HCT116 (cell line): Measurements from ENCODE around the gene PLAGL1. TPM values are rescaled to one million over a fixed set of nuclear protein-coding genes. Genes with fewer than 3 reads are reported as not detected.

Experiments used
- ATAC-seq: fragments of 200-7000 bp; cut with Tn5 transposase; 2 replicates; pipeline ENCODE4 v1.9.1; 2020; ENCODE audit warnings: mild to moderate bottlenecking, moderate library complexity
- BruUV-seq: library from RNA; stranded (reverse); fragments of 400-500 nt; replicated peaks from 2 replicates; lab custom pipeline; 2021; lab: Mats Ljungman, UMichigan
- CTCF ChIA-PET: fragments of 300-600 bp; sonication (Branson Sonifier 250); formaldehyde crosslinking; loops from one replicate; lab custom pipeline; 2021; ENCODE audit warnings: antibody characterized with exemption; lab: Charles Lee
- POLR2A ChIA-PET: fragments of 300-600, 350-600 bp; sonication (Branson Sonifier 250); formaldehyde crosslinking; loops from one replicate; lab custom pipeline; 2021; ENCODE audit warnings: antibody characterized with exemption; lab: Charles Lee
- RAD21 ChIA-PET, 2 experiments: fragments of 300-600 bp; sonication (Branson Sonifier 250); formaldehyde crosslinking; loops; one replicate each; lab custom pipeline; 2023; ENCODE audit warnings: low total read pairs in 2 of 2; ENCODE audit not compliant: uncharacterized antibody in 2 of 2, unreplicated experiment in 2 of 2, low non-redundant PET in 1 of 2; lab: Charles Lee
- DNase-seq: peaks from one replicate; pipeline ENCODE4 v3.0.0-alpha.2; 2010; ENCODE audit warnings: low read depth, low spot score
- H2AFZ ChIP-seq: fragments of 200-600 bp; shearing (Covaris generic), sonication (generic); 2 replicates; pipeline ENCODE4 v1.6.1; 2017; ENCODE audit warnings: low read depth, mixed run types, mixed read lengths, antibody characterized with exemption, low read length; ENCODE audit not compliant: poor library complexity, severe bottlenecking
- H3K27ac ChIP-seq: 2 replicates; pipeline ENCODE4 v1.5.1; 2012; ENCODE audit warnings: low read depth, low read length
- H3K27me3 ChIP-seq: fragments of 200-600 bp; sonication (generic); 2 replicates; pipeline ENCODE4 v1.6.1; 2016; ENCODE audit warnings: mixed run types, low read length, mixed read lengths; ENCODE audit not compliant: insufficient read depth
- H3K36me3 ChIP-seq, 2 experiments: fragments of 200-500 bp in 1 of 2; fragments of 200-600 bp in 1 of 2; sonication (Bioruptor generic) in 1 of 2; sonication (generic) in 1 of 2; 2 replicates each; pipeline versions ENCODE4 v1.5.1 to v1.6.1; 2014 to 2016; ENCODE audit warnings: low read length in 2 of 2, inconsistent platforms in 1 of 2, mixed read lengths in 1 of 2, mixed run types in 1 of 2; ENCODE audit not compliant: insufficient read depth in 2 of 2, control insufficient read depth in 1 of 2
- H3K4me1 ChIP-seq, 2 experiments: fragments of 200-600 bp in 1 of 2; sonication (generic) in 1 of 2; 2 replicates each; pipeline versions ENCODE4 v1.5.1 to v1.6.1; 2012 to 2017; ENCODE audit warnings: low read length in 2 of 2, inconsistent platforms in 1 of 2, mild to moderate bottlenecking in 1 of 2, mixed read lengths in 1 of 2, mixed run types in 1 of 2, moderate library complexity in 1 of 2; ENCODE audit not compliant: insufficient read depth in 2 of 2, control insufficient read depth in 1 of 2
- H3K4me2 ChIP-seq: fragments of 200-600 bp; sonication (generic); 2 replicates; pipeline ENCODE4 v1.6.1; 2017; ENCODE audit warnings: mixed run types, low read length, mixed read lengths
- H3K4me3 ChIP-seq, 2 experiments: fragments of 200-600 bp in 1 of 2; sonication (generic) in 1 of 2; replicated peaks in 1 of 2; 2 replicates each; pipeline ENCODE4 v1.5.1; 2011 to 2016; ENCODE audit warnings: low read length in 2 of 2, control low read depth in 1 of 2, low read depth in 1 of 2, mild to moderate bottlenecking in 1 of 2, mixed read lengths in 1 of 2, mixed run types in 1 of 2
- H3K79me2 ChIP-seq: fragments of 200-600 bp; sonication (generic); 2 replicates; pipeline ENCODE4 v1.6.1; 2017; ENCODE audit warnings: mild to moderate bottlenecking, mixed run types, low read length, moderate library complexity, mixed read lengths; ENCODE audit not compliant: insufficient read depth
- H3K9ac ChIP-seq: fragments of 200-600 bp; sonication (generic); 2 replicates; pipeline ENCODE4 v1.6.1; 2016; ENCODE audit warnings: low read length, mixed read lengths
- H3K9me2 ChIP-seq: fragments of 200-600 bp; sonication (generic), shearing (Covaris generic); 2 replicates; pipeline ENCODE4 v1.6.1; 2017; ENCODE audit warnings: mixed run types, mild to moderate bottlenecking, moderate library complexity; ENCODE audit not compliant: insufficient read depth
- H3K9me3 ChIP-seq, 2 experiments: fragments of 200-500 bp in 1 of 2; fragments of 200-600 bp in 1 of 2; sonication (Bioruptor generic) in 1 of 2; sonication (generic) in 1 of 2; 2 replicates each; pipeline ENCODE4 v1.6.1; 2014 to 2017; ENCODE audit warnings: low read length in 2 of 2, mixed read lengths in 2 of 2, inconsistent platforms in 1 of 2, low read depth in 1 of 2, mild to moderate bottlenecking in 1 of 2, mixed run types in 1 of 2, moderate library complexity in 1 of 2; ENCODE audit not compliant: control insufficient read depth in 1 of 2, insufficient read depth in 1 of 2
- H4K20me1 ChIP-seq: fragments of 200-600 bp; sonication (generic), shearing (Covaris generic); 2 replicates; pipeline ENCODE4 v1.6.1; 2017; ENCODE audit warnings: mixed run types, mild to moderate bottlenecking, moderate library complexity; ENCODE audit not compliant: insufficient read depth
- CBX3 ChIP-seq: IDR thresholded peaks from 2 replicates; pipeline ENCODE4 v1.6.1; 2012; ENCODE audit warnings: low read depth
- CEBPB ChIP-seq: IDR thresholded peaks from 2 replicates; pipeline ENCODE4 v1.6.1; 2012; ENCODE audit warnings: low read depth
- EGR1 ChIP-seq: IDR thresholded peaks from 2 replicates; pipeline ENCODE4 v1.6.1; 2012; ENCODE audit warnings: low read depth
- ELF1 ChIP-seq: IDR thresholded peaks from 2 replicates; pipeline ENCODE4 v1.6.1; 2012; ENCODE audit warnings: low read depth, borderline replicate concordance
- EZH2 ChIP-seq: fragments of 200-600 bp; sonication (generic); IDR thresholded peaks from 2 replicates; pipeline ENCODE4 v1.6.1; 2017; ENCODE audit warnings: antibody characterized with exemption, mixed run types
- EZH2phosphoT487 ChIP-seq: fragments of 200-600 bp; IDR thresholded peaks from 2 replicates; pipeline ENCODE4 v1.6.1; 2018; ENCODE audit warnings: antibody characterized with exemption, borderline replicate concordance
- FOSL1 ChIP-seq: IDR thresholded peaks from 2 replicates; pipeline ENCODE4 v1.6.1; 2012; ENCODE audit warnings: low read depth
- JUND ChIP-seq: IDR thresholded peaks from 2 replicates; pipeline ENCODE4 v1.6.1; 2012
- POLR2AphosphoS5 ChIP-seq: IDR thresholded peaks from 2 replicates; pipeline ENCODE4 v1.6.1; 2011; ENCODE audit warnings: mild to moderate bottlenecking, low read depth, low read length, moderate library complexity
- RAD21 ChIP-seq: IDR thresholded peaks from 2 replicates; pipeline ENCODE4 v1.6.1; 2012; ENCODE audit warnings: low read depth, mild to moderate bottlenecking
- SP1 ChIP-seq: IDR thresholded peaks from 2 replicates; pipeline ENCODE4 v1.6.1; 2012; ENCODE audit warnings: low read depth
- SRF ChIP-seq: IDR thresholded peaks from 2 replicates; pipeline ENCODE4 v1.6.1; 2012; ENCODE audit warnings: low read depth
- TCF7L2 ChIP-seq: IDR thresholded peaks from 2 replicates; pipeline ENCODE4 v1.7.0; 2011; ENCODE audit warnings: borderline replicate concordance, inconsistent platforms; ENCODE audit not compliant: insufficient read depth, insufficient read length; ENCODE audit errors: extremely low read depth
- YY1 ChIP-seq: IDR thresholded peaks from 2 replicates; pipeline ENCODE4 v1.6.1; 2011; ENCODE audit warnings: low read length, low read depth, moderate library complexity, mild to moderate bottlenecking; ENCODE audit not compliant: insufficient replicate concordance; ENCODE audit errors: extremely low read depth
- ZFX ChIP-seq: fragments of 450-650 bp; IDR thresholded peaks from 2 replicates; pipeline ENCODE4 v1.6.1; 2017
- ZNF274 ChIP-seq: fragments of 200-500 bp; sonication (Bioruptor generic); IDR thresholded peaks from 2 replicates; pipeline ENCODE4 v1.6.1; 2014; ENCODE audit warnings: mild to moderate bottlenecking, low read depth, low read length, inconsistent platforms
- intact Hi-C: fragments of 100-400 bp; cut with micrococcal nuclease; formaldehyde crosslinking; loops from 2 replicates; pipeline ENCODE4 v1.10.0; 2022
- total RNA-seq: library from RNA; stranded (reverse); gene quantifications from one replicate; pipeline ENCODE4 v1.2.1, GENCODE V29; 2021; ENCODE audit not compliant: unreplicated experiment
- TF ChIP-seq, protein P1 (sequence below): IDR thresholded peaks from 2 replicates; pipeline ENCODE4 v1.6.1; 2012
- TF ChIP-seq, protein P2 (sequence below), 3 experiments: fragments of 200-600 bp in 1 of 3; sonication (generic) in 1 of 3; IDR thresholded peaks in 2 of 3; conservative IDR thresholded peaks in 1 of 3; 2 replicates each; pipeline ENCODE4 v1.5.1; 2012 to 2017; ENCODE audit warnings: low read depth in 2 of 3, low read length in 2 of 3, antibody characterized with exemption in 1 of 3, borderline replicate concordance in 1 of 3, control low read depth in 1 of 3, mild to moderate bottlenecking in 1 of 3, mixed read lengths in 1 of 3, mixed run types in 1 of 3, moderate library complexity in 1 of 3; ENCODE audit not compliant: insufficient read depth in 1 of 3
- TF ChIP-seq, protein P3 (sequence below): IDR thresholded peaks from 2 replicates; pipeline ENCODE4 v1.6.1; 2012; ENCODE audit warnings: low read depth

PLAGL1 gene
- total RNA-seq, 1 experiment from 2014 or later, result 35.6 TPM

DNA sequence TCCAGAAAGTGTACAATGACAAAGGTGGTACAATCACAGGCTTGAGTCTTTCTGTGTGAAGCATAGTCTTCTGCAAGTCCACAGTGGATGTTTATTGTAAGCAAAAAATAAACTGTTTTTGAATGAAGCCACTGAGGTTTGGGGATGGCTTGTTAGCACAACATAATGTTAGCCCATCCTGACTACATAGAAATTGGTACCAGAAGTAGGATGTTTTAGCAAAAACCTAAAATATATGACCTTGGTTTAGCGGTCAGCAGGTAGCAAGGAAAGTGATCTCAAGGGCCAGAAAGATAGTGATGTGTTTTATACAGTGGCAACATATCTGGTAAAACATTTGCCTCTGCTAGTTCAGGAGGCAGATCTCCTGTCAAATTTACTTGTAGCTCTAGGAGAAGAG lies 15.8 kb downstream of the PLAGL1 start:
- Histone ChIP-seq H3K9me2 (no peaks in the 10 kb centered on the region), H3K27me3 (no peaks in the 10 kb centered on the region), H3K4me2 (no peak overlapping the region), H4K20me1 (no peaks in the 10 kb centered on the region), H3K79me2 (peaks cover 30% of the 10 kb centered on the region), H2AFZ (no peak overlapping the region), H3K36me3 (no peaks in the 10 kb centered on the region), H3K4me1 (no peaks in the 10 kb centered on the region), H3K27ac (no peak overlapping the region), H3K9ac (no peak overlapping the region), H3K4me3 (no peak overlapping the region), H3K9me3 (peaks cover 0 to 10% of the 10 kb centered on the region in 2 experiments; a peak in 3 of 4 replicates)
- no peak for DNase-seq
- no peak for ATAC-seq
- ChIA-PET POLR2A (no interaction called here), RAD21 (no interaction called here), CTCF (no interaction called here)
- intact Hi-C loops, result no loop called here
- TF ChIP-seq EGR1 (no peak), ELF1 (no peak), YY1 (no peak), JUND (no peak), FOSL1 (no peak), EZH2phosphoT487 (no peak), EZH2 (no peak), TCF7L2 (no peak), POLR2AphosphoS5 (no peak), RAD21 (no peak), CEBPB (no peak), CBX3 (no peak), ZFX (no peak), SP1 (no peak), ZNF274 (no peak), SRF (no peak)
- TF ChIP-seq, protein P1, sequence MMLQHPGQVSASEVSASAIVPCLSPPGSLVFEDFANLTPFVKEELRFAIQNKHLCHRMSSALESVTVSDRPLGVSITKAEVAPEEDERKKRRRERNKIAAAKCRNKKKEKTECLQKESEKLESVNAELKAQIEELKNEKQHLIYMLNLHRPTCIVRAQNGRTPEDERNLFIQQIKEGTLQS, result no peak
- TF ChIP-seq, protein P2, sequence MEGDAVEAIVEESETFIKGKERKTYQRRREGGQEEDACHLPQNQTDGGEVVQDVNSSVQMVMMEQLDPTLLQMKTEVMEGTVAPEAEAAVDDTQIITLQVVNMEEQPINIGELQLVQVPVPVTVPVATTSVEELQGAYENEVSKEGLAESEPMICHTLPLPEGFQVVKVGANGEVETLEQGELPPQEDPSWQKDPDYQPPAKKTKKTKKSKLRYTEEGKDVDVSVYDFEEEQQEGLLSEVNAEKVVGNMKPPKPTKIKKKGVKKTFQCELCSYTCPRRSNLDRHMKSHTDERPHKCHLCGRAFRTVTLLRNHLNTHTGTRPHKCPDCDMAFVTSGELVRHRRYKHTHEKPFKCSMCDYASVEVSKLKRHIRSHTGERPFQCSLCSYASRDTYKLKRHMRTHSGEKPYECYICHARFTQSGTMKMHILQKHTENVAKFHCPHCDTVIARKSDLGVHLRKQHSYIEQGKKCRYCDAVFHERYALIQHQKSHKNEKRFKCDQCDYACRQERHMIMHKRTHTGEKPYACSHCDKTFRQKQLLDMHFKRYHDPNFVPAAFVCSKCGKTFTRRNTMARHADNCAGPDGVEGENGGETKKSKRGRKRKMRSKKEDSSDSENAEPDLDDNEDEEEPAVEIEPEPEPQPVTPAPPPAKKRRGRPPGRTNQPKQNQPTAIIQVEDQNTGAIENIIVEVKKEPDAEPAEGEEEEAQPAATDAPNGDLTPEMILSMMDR (IDR thresholded peaks at IDR 0.05 in 2 of 3, conservative IDR thresholded peaks at IDR 0.05 in 1 of 3; ENCODE audit: borderline replicate concordance in 1 of 3, insufficient read depth in 1 of 3, low read depth in 2 of 3, low read length in 2 of 3), result no peak
- TF ChIP-seq, protein P3, sequence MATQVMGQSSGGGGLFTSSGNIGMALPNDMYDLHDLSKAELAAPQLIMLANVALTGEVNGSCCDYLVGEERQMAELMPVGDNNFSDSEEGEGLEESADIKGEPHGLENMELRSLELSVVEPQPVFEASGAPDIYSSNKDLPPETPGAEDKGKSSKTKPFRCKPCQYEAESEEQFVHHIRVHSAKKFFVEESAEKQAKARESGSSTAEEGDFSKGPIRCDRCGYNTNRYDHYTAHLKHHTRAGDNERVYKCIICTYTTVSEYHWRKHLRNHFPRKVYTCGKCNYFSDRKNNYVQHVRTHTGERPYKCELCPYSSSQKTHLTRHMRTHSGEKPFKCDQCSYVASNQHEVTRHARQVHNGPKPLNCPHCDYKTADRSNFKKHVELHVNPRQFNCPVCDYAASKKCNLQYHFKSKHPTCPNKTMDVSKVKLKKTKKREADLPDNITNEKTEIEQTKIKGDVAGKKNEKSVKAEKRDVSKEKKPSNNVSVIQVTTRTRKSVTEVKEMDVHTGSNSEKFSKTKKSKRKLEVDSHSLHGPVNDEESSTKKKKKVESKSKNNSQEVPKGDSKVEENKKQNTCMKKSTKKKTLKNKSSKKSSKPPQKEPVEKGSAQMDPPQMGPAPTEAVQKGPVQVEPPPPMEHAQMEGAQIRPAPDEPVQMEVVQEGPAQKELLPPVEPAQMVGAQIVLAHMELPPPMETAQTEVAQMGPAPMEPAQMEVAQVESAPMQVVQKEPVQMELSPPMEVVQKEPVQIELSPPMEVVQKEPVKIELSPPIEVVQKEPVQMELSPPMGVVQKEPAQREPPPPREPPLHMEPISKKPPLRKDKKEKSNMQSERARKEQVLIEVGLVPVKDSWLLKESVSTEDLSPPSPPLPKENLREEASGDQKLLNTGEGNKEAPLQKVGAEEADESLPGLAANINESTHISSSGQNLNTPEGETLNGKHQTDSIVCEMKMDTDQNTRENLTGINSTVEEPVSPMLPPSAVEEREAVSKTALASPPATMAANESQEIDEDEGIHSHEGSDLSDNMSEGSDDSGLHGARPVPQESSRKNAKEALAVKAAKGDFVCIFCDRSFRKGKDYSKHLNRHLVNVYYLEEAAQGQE, result no peak
- BruUV-seq, result no TSS peak
